22Rv1 (cell line): ENCODE measurements around the gene RFT1.

Experiments used
- ZFX ChIP-seq: fragments of 450-650 bp; IDR thresholded peaks from 2 replicates; pipeline ENCODE4 v1.6.1; 2017; ENCODE audit warnings: antibody characterized with exemption, borderline replicate concordance
- TF ChIP-seq, protein P1 (sequence below): fragments of 450-650 bp; IDR thresholded peaks from 2 replicates; pipeline ENCODE4 v1.5.1; 2017; ENCODE audit warnings: mild to moderate bottlenecking

DNA sequence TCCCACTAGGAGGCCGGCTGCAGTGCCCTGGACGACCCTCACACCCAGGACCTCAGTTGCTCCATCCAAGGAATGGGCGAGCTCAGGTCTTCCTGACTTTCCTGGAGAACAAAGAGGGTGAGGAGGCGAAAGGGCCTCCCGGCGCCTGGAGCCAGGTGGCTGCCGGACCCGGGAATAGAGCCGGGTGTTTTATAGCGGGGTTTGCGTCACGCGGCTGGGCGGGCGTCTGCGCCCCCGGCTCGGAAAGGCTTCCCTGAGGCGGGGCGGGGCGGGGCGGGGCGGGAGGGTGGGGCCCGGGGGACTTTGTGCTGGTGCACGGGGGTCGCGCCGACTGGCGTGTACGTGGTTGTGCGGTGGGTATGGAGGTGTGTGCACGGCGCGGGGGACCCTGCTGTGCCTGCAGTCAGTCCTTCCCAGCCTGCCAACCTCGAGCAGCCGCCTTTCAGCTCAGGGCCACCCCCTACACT is 26.2 kb upstream of the RFT1 start:
- TF ChIP-seq, protein P1, sequence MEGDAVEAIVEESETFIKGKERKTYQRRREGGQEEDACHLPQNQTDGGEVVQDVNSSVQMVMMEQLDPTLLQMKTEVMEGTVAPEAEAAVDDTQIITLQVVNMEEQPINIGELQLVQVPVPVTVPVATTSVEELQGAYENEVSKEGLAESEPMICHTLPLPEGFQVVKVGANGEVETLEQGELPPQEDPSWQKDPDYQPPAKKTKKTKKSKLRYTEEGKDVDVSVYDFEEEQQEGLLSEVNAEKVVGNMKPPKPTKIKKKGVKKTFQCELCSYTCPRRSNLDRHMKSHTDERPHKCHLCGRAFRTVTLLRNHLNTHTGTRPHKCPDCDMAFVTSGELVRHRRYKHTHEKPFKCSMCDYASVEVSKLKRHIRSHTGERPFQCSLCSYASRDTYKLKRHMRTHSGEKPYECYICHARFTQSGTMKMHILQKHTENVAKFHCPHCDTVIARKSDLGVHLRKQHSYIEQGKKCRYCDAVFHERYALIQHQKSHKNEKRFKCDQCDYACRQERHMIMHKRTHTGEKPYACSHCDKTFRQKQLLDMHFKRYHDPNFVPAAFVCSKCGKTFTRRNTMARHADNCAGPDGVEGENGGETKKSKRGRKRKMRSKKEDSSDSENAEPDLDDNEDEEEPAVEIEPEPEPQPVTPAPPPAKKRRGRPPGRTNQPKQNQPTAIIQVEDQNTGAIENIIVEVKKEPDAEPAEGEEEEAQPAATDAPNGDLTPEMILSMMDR = no peak
- no peak for TF ChIP-seq ZFX
